K562 (cell line): Measurements from ENCODE around the gene PDLIM4. TPM values are rescaled to one million over a fixed set of nuclear protein-coding genes. Genes with fewer than 3 reads are reported as not detected.

ENCODE experiments used
- ATAC-seq: fragments of 200-7000 bp; cut with Tn5 transposase; 3 replicates; pipeline ENCODE4 v1.9.1; 2020; ENCODE audit warnings: moderate library complexity
- BruUV-seq: library from RNA; stranded (reverse); fragments of 400-500 nt; replicated peaks from 2 replicates; lab custom pipeline; 2021; lab: Mats Ljungman, UMichigan
- CTCF ChIA-PET: fragments of 300-600 bp; formaldehyde crosslinking; extraction: SDS; loops from one replicate; lab custom pipeline; 2021; ENCODE audit warnings: low intra/inter-chr PET ratio; lab: Yijun Ruan, JAX
- POLR2A ChIA-PET: fragments of 300-600, 350-650 bp; sonication (Branson Sonifier 250); formaldehyde crosslinking; extraction: SDS; loops from one replicate; lab custom pipeline; 2021; ENCODE audit warnings: antibody characterized with exemption, inconsistent platforms; lab: Yijun Ruan, JAX
- DNase-seq, 4 experiments: peaks; one replicate each; pipeline versions ENCODE4 v3.0.0 to v3.0.0-alpha.2; 2011 to 2018; ENCODE audit warnings: low spot score in 3 of 4, mixed read lengths in 3 of 4; ENCODE audit errors: extremely low read depth in 1 of 4
- FAIRE-seq: peaks from 2 replicates; lab custom pipeline; 2011; peaks lifted over from hg19 to GRCh38; lab: Jason Lieb, UNC
- H2AFZ ChIP-seq: 2 replicates; pipeline ENCODE4 v1.6.0; 2011; ENCODE audit warnings: low read depth, low read length, control low read depth, inconsistent platforms
- H3K27ac ChIP-seq: fragments of 200-600 bp; 3 replicates; pipeline ENCODE4 v1.8.0; 2011; ENCODE audit warnings: low read depth, mild to moderate bottlenecking, control low read depth, inconsistent platforms, low read length, moderate library complexity, mixed read lengths; ENCODE audit errors: extremely low read depth
- H3K27me3 ChIP-seq, 2 experiments: fragments of 300-600 bp in 1 of 2; 2 replicates in 1 of 2; 3 replicates in 1 of 2; pipeline versions ENCODE4 v1.6.0 to v1.8.0; 2011; ENCODE audit warnings: inconsistent platforms in 2 of 2, low read length in 2 of 2, mild to moderate bottlenecking in 1 of 2, mixed read lengths in 1 of 2, moderate library complexity in 1 of 2; ENCODE audit not compliant: control insufficient read depth in 2 of 2, insufficient read depth in 2 of 2
- H3K36me3 ChIP-seq: fragments of 300-600 bp; 3 replicates; pipeline ENCODE4 v1.8.0; 2011; ENCODE audit warnings: mild to moderate bottlenecking, low read length, inconsistent platforms; ENCODE audit not compliant: control insufficient read depth, insufficient read depth
- H3K4me1 ChIP-seq, 2 experiments: fragments of 200-600 bp in 1 of 2; replicated peaks in 1 of 2; 2 replicates in 1 of 2; 3 replicates in 1 of 2; pipeline versions ENCODE4 v1.5.1 to v1.8.0; 2011; ENCODE audit warnings: inconsistent platforms in 2 of 2, low read length in 2 of 2, mild to moderate bottlenecking in 1 of 2, mixed read lengths in 1 of 2, moderate library complexity in 1 of 2; ENCODE audit not compliant: control insufficient read depth in 2 of 2, insufficient read depth in 2 of 2
- H3K4me2 ChIP-seq: 2 replicates; pipeline ENCODE4 v1.6.1; 2011; ENCODE audit warnings: low read length, control low read depth, inconsistent platforms, mixed read lengths; ENCODE audit not compliant: insufficient read depth
- H3K4me3 ChIP-seq: fragments of 200-600 bp; sonication (generic), shearing (Covaris generic); 2 replicates; pipeline ENCODE4 v1.5.1; 2016; ENCODE audit warnings: control low read depth, inconsistent platforms
- H3K79me2 ChIP-seq: fragments of 200-600 bp; 3 replicates; pipeline ENCODE4 v1.8.0; 2011; ENCODE audit warnings: low read length, inconsistent platforms; ENCODE audit not compliant: control insufficient read depth, insufficient read depth
- H3K9ac ChIP-seq, 2 experiments: 2 replicates each; pipeline versions ENCODE4 v1.6.0 to v1.6.1; 2011; ENCODE audit warnings: low read depth in 2 of 2, low read length in 2 of 2, control low read depth in 1 of 2, inconsistent platforms in 1 of 2, mild to moderate bottlenecking in 1 of 2, mixed read lengths in 1 of 2; ENCODE audit not compliant: insufficient read depth in 1 of 2
- H3K9me1 ChIP-seq: one replicate; pipeline ENCODE4 v1.6.0; 2011; ENCODE audit warnings: inconsistent platforms, mild to moderate bottlenecking, low read length, moderate library complexity; ENCODE audit not compliant: control insufficient read depth, insufficient read depth
- H3K9me3 ChIP-seq: replicated peaks from 2 replicates; pipeline ENCODE4 v1.5.1; 2011; ENCODE audit warnings: low read depth, low read length, inconsistent platforms; ENCODE audit not compliant: control insufficient read depth, insufficient read depth
- H4K20me1 ChIP-seq: replicated peaks from 2 replicates; pipeline ENCODE4 v1.6.1; 2011; ENCODE audit warnings: low read length, inconsistent platforms, mixed read lengths; ENCODE audit not compliant: control insufficient read depth, insufficient read depth
- BCL6 ChIP-seq: fragments of 250-450 bp; sonication (Bioruptor Pico); IDR thresholded peaks from 2 replicates; pipeline ENCODE4 v1.4.0; 2020
- CEBPZ ChIP-seq: fragments of 150-350 bp; IDR thresholded peaks from 2 replicates; pipeline ENCODE4 v1.6.1; 2014; ENCODE audit warnings: low read depth, mild to moderate bottlenecking, low read length, borderline replicate concordance
- ESRRB ChIP-seq: fragments of 250-450 bp; sonication (Bioruptor Pico); IDR thresholded peaks from 2 replicates; pipeline ENCODE4 v1.5.0; 2020; ENCODE audit warnings: mild to moderate bottlenecking, moderate library complexity, borderline replicate concordance
- PKNOX1 ChIP-seq: fragments of 450-650 bp; IDR thresholded peaks from 2 replicates; pipeline ENCODE4 v1.6.1; 2016
- RBM25 ChIP-seq: fragments of 200-400 bp; formaldehyde crosslinking; IDR thresholded peaks from 2 replicates; pipeline ENCODE4 v1.6.1; 2018; ENCODE audit warnings: low read length, low read depth, moderate library complexity; ENCODE audit not compliant: severe bottlenecking
- RUNX1 ChIP-seq: sonication (generic); IDR thresholded peaks from 2 replicates; pipeline ENCODE4 v1.6.1; 2016; ENCODE audit warnings: antibody characterized with exemption, low read depth
- SNRNP70 ChIP-seq: fragments of 200-400 bp; formaldehyde crosslinking; optimal IDR thresholded peaks from 2 replicates; pipeline ENCODE3; 2017; ENCODE audit warnings: low read depth, low read length
- SRSF1 ChIP-seq: fragments of 200-400 bp; formaldehyde crosslinking; IDR thresholded peaks from 2 replicates; pipeline ENCODE4 v1.6.1; 2017; ENCODE audit warnings: mild to moderate bottlenecking, low read depth, low read length, moderate library complexity
- TOE1 ChIP-seq, 2 experiments: fragments of 450-650 bp in 1 of 2; sonication (generic) in 1 of 2; formaldehyde crosslinking in 1 of 2; IDR thresholded peaks; 2 replicates each; pipeline versions ENCODE4 v1.7.1 to v1.8.0; 2016 to 2022; ENCODE audit warnings: borderline replicate concordance in 2 of 2, mild to moderate bottlenecking in 2 of 2, antibody characterized with exemption in 1 of 2, inconsistent platforms in 1 of 2, low read depth in 1 of 2, missing genetic modification reagents in 1 of 2, moderate library complexity in 1 of 2
- ZKSCAN3 ChIP-seq: fragments of 250-450 bp; sonication (Bioruptor Pico); IDR thresholded peaks from 2 replicates; pipeline ENCODE4 v1.4.0; 2020
- ZNF280A ChIP-seq: fragments of 450-650 bp; IDR thresholded peaks from 2 replicates; pipeline ENCODE4 v1.6.1; 2018; ENCODE audit warnings: mild to moderate bottlenecking, low read depth; ENCODE audit not compliant: partially characterized antibody
- ZNF3 ChIP-seq: fragments of 250-450 bp; sonication (Bioruptor Pico); IDR thresholded peaks from 2 replicates; pipeline ENCODE4 v1.5.0; 2021; ENCODE audit warnings: mild to moderate bottlenecking, moderate library complexity
- ZNF780A ChIP-seq: fragments of 250-450 bp; sonication (Bioruptor Pico); IDR thresholded peaks from 2 replicates; pipeline ENCODE4 v1.5.0; 2021; ENCODE audit warnings: mild to moderate bottlenecking
- in situ Hi-C: fragments of 300-500 bp; cut with MboI; formaldehyde crosslinking; loops from 4 replicates; pipeline ENCODE4 v1.15.0; 2018; ENCODE audit warnings: inconsistent platforms, mixed read lengths
- intact Hi-C: fragments of 100-400 bp; cut with micrococcal nuclease; formaldehyde crosslinking; loops from 2 replicates; pipeline ENCODE4 v1.14.2; 2022
- polyA plus RNA-seq, 8 experiments: library from polyadenylated mRNA; depleted of rRNA in 4 of 8; stranded (reverse) in 5 of 8; unstranded in 3 of 8; fragments of >200 nt; fragmentation: Nextera tagmentation in 2 of 8; fragmentation: Illumina TruSeq in 1 of 8; extraction: Ambion mirVana in 2 of 8; extraction: Trizol in 1 of 8; gene quantifications; 2 replicates each; pipeline versions ENCODE4 v1.2.1 to v1.2.3, GENCODE V29; 2011 to 2014; ENCODE audit warnings: inconsistent platforms in 1 of 8, missing spikeins in 1 of 8
- total RNA-seq, 7 experiments: library from RNA; depleted of rRNA in 6 of 7; stranded (reverse); fragments of >200 nt in 6 of 7; fragmentation: Illumina TruSeq in 2 of 7; extraction: Trizol in 2 of 7; gene quantifications; 2 replicates each; pipeline versions ENCODE4 v1.2.1 to v1.2.3, GENCODE V29; 2011 to 2021; ENCODE audit warnings: low replicate concordance in 1 of 7
- TF ChIP-seq, protein P1 (sequence below): sonication (generic); formaldehyde crosslinking; IDR thresholded peaks from 2 replicates; pipeline ENCODE4 v1.8.1; 2022; ENCODE audit warnings: missing genetic modification reagents

PDLIM4 gene
- total and polyA plus RNA-seq, 9 of the 15 experiments (the other 6 are each of a cell fraction or from before 2014, with no cell fraction given), result 0.28 to 32.8 (median 13.1) TPM

GRCh38 chr5:132309679-132310078 is 52.2 kb downstream of the PDLIM4 start:
- Histone ChIP-seq H3K9ac (no peak overlapping the region; a peak in 1 of 4 replicates), H3K9me1 (peaks cover 4% of the 10 kb centered on the region), H3K27me3 (no peaks in the 10 kb centered on the region), H3K27ac (no peak overlapping the region; the same call in 1 of the 3 replicates), H3K36me3 (peaks cover 40% of the 10 kb centered on the region), H4K20me1 (no peaks in the 10 kb centered on the region), H3K4me2 (no peak overlapping the region), H3K4me1 (peaks cover 47 to 57% of the 10 kb centered on the region in 2 experiments; a peak in 4 of 5 replicates), H3K9me3 (0 out of 2 replicates have a peak, but pooled peaks cover 2% of the 10 kb centered on the region), H3K79me2 (peaks cover 34% of the 10 kb centered on the region), H3K4me3 (no peak overlapping the region), H2AFZ (no peak overlapping the region)
- DNase-seq, result no peak
- ATAC-seq, result no peak
- ChIA-PET CTCF (no interaction called here), POLR2A (interaction anchor here (0.7 to 1.5 kb wide), 6 partner anchors 9 to 116 kb away, joined by 3 to 10 read pairs (median 4); partner anchors contain the start of gene SLC22A4)
- BruUV-seq, result no TSS peak
- in situ Hi-C loops, result no loop called here
- no peak for FAIRE-seq
- intact Hi-C loops, result no loop called here
- TF ChIP-seq PKNOX1 (no peak), BCL6 (CRISPR knock-in tag) (no peak), CEBPZ (no peak), ZKSCAN3 (CRISPR knock-in tag) (no peak), RUNX1 (no peak), SNRNP70 (no peak), ZNF3 (no peak), ESRRB (CRISPR knock-in tag) (no peak), SRSF1 (no peak), ZNF280A (no peak), RBM25 (no peak), ZNF780A (no peak), TOE1 (IDR thresholded peaks at IDR 0.05; ENCODE audit: borderline replicate concordance) (no peak), TOE1 (CRISPR knock-in tag; IDR thresholded peaks at IDR 0.05; ENCODE audit: borderline replicate concordance, low read depth) (no peak)
- TF ChIP-seq, protein P1, sequence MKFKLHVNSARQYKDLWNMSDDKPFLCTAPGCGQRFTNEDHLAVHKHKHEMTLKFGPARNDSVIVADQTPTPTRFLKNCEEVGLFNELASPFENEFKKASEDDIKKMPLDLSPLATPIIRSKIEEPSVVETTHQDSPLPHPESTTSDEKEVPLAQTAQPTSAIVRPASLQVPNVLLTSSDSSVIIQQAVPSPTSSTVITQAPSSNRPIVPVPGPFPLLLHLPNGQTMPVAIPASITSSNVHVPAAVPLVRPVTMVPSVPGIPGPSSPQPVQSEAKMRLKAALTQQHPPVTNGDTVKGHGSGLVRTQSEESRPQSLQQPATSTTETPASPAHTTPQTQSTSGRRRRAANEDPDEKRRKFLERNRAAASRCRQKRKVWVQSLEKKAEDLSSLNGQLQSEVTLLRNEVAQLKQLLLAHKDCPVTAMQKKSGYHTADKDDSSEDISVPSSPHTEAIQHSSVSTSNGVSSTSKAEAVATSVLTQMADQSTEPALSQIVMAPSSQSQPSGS (CRISPR knock-in tag), result no peak
